Measurements from ENCODE around the gene NELL1.

NELL1 gene

DNA sequence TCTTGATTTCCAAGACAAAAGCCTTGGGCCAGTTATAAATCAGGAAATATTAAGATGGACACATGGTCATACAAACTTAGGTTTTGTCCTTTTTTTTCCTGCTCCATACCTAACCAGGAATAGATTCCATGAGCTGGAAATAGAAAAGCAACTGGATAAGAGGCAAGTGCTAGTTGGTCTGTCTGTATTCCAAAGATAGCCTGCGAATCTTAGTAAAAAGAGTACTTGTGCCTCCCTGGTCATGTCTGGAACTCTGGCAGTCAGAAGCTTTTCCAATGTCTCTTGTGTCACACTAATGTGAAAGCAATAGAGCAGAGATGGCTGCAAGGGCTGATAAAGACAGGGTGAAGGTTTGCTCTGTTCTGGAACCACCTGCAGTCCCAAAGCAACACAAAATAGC, 933.3 kb downstream of the NELL1 start:
- TF ChIP-seq, protein P1, sequence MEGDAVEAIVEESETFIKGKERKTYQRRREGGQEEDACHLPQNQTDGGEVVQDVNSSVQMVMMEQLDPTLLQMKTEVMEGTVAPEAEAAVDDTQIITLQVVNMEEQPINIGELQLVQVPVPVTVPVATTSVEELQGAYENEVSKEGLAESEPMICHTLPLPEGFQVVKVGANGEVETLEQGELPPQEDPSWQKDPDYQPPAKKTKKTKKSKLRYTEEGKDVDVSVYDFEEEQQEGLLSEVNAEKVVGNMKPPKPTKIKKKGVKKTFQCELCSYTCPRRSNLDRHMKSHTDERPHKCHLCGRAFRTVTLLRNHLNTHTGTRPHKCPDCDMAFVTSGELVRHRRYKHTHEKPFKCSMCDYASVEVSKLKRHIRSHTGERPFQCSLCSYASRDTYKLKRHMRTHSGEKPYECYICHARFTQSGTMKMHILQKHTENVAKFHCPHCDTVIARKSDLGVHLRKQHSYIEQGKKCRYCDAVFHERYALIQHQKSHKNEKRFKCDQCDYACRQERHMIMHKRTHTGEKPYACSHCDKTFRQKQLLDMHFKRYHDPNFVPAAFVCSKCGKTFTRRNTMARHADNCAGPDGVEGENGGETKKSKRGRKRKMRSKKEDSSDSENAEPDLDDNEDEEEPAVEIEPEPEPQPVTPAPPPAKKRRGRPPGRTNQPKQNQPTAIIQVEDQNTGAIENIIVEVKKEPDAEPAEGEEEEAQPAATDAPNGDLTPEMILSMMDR (IDR thresholded peaks at IDR 0.05; ENCODE audit: low read length, missing control alignments) = no peak
- no peak for DNase-seq (ENCODE audit: low read depth)
- no peak overlapping the region for H3K4me3 ChIP-seq (replicated peaks; ENCODE audit: low read depth, low read length)

DNA sequence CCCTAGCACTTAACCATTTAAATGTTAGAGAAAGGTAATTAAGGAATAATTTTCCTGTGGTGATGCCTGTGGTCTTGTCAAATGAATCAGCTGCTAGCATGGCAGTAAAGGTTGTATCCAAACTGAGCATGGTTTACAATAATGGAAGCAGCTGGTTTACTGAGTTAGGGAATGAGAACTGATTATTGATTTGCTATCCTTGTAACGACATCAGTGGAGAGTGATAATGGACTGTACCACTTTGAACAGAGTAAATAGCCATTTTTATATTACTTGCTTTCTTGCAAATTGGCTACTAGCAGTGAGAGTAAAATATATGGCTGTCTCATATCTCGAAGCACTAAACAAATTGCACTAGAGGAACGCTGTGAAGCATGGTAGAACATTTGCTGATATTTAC, 934.5 kb downstream of the NELL1 start:
- no peak for DNase-seq (ENCODE audit: low read depth)
- H3K4me3 ChIP-seq (replicated peaks; ENCODE audit: low read depth, low read length) = no peak overlapping the region
- TF ChIP-seq, protein P1 (IDR thresholded peaks at IDR 0.05; ENCODE audit: low read length, missing control alignments) = no peak

DNA sequence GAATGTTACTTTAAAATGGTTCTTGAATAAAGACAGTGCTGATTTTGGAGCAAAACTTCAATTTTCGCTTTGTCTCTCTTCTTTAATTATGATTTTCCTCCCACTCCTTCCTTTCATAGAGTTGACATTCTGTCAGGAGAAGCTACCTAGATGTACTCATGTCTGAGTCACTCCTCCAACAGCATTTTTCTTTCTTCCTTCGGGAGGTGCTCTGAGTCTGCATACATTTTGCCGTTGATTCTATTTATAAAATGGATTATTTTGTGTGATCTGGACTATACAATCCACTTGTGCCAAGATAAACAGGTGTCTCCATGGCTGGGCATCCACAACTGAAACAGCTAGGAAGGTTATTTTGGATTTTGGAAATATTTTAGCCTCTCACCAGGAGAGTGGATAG, 935.2 kb downstream of the NELL1 start:
- DNase-seq (ENCODE audit: low read depth) = no peak
- H3K4me3 ChIP-seq (replicated peaks; ENCODE audit: low read depth, low read length) = no peak overlapping the region
- TF ChIP-seq, protein P1 (IDR thresholded peaks at IDR 0.05; ENCODE audit: low read length, missing control alignments) = no peak

DNA sequence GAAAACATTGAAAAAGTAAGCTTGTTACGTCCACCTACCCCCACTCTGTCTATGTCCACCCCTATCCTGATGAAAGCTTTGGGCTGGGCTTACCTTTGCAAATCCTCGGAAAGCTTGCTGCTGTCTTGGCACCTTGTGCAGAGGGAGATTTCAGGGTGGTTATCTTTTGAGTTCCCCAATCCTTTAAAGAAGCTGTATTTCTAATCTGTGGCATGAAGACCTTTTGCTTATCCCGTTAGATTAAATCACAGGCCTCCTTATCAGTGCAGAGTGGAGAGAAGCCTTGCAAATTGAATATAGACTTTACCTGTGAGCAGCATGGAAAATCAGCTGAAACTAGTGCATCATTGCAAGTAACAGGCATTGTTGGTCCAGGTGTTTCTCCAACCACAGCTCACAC, 942.9 kb downstream of the NELL1 start:
- TF ChIP-seq, protein P1 (IDR thresholded peaks at IDR 0.05; ENCODE audit: low read length, missing control alignments) = no peak
- DNase-seq (ENCODE audit: low read depth) = no peak
- H3K4me3 ChIP-seq (replicated peaks; ENCODE audit: low read depth, low read length) = no peak overlapping the region

DNA sequence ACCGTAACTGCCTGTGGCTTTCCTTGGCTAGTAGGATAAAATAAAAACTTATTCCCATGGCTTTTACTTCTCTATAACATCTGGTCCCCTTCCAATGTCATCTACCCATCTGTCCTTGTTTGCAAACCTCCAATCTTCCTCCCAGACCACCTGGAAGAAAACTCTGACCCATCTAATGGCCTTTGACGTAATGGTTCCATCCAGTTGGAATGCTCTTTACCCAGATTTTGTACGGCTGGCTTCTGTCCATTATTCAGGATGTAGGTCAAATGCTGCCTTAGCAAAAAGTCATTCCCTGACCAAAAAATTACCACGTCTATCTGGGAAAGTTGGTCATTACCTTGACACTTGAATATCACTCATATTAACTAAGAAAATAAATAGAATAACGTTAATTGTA, 945.6 kb downstream of the NELL1 start:
- TF ChIP-seq, protein P1 (IDR thresholded peaks at IDR 0.05; ENCODE audit: low read length, missing control alignments) = no peak
- no peak for DNase-seq (ENCODE audit: low read depth)
- no peak overlapping the region for H3K4me3 ChIP-seq (replicated peaks; ENCODE audit: low read depth, low read length)

DNA sequence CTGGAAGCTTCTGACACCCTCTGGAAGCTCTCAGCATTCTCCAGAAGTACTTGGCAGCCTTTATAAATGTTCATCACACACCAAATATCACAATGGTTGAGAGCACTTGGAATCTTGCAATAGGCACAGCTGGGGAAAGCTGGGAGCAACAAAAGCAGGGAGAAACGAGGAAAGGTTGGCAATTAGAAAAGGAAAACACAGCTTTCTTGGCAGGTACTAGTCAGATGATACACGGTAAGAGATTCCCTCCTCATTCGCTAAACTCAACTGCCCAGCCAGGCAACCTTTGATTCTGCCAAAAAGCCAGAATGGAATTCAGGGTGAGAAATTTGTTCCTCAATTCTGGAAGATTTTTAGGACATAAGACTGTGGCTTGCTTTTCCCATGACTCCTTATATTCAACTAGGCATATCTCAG, 946.6 kb downstream of the NELL1 start:
- TF ChIP-seq, protein P1 (IDR thresholded peaks at IDR 0.05; ENCODE audit: low read length, missing control alignments) = no peak
- H3K4me3 ChIP-seq (replicated peaks; ENCODE audit: low read depth, low read length) = no peak overlapping the region
- no peak for DNase-seq (ENCODE audit: low read depth)

DNA sequence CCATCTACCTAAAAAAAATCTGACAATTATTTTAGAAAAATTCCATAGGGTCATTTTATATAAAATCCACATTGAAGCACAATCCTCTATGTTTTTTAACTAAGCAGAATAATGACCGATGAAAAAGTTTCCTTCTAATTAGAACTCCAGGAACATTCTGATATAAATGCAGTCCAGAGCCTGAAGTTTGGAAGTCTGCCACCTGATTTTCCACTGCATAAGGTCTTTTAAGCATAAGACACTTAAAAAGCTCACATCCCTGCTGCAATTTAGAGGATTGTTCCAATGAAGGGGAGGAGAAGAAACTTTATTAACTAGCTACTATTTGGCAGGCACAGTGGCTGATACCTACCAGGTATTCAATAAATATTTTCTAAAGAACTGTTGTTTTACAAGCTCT, 953.2 kb downstream of the NELL1 start:
- DNase-seq (ENCODE audit: low read depth) = no peak
- H3K4me3 ChIP-seq (replicated peaks; ENCODE audit: low read depth, low read length) = no peak overlapping the region
- TF ChIP-seq, protein P1 (IDR thresholded peaks at IDR 0.05; ENCODE audit: low read length, missing control alignments) = no peak
